GM20000 (cell line): Measurements from ENCODE around the gene FCRLA.
"Not testable (repeated sequence)": the region's sequence is repeated elsewhere in the genome, so short reads cannot be mapped to it uniquely, and the experiment has no call there.

Source experiments
- DNase-seq: peaks from one replicate; pipeline ENCODE4 v3.0.0; 2012; ENCODE audit warnings: low spot score
- CTCF ChIP-seq: IDR thresholded peaks from 2 replicates; pipeline ENCODE4 v1.5.1; 2012; ENCODE audit warnings: mild to moderate bottlenecking, control low read depth; ENCODE audit errors: extremely low read depth, missing control alignments

The FCRLA gene, protein sequence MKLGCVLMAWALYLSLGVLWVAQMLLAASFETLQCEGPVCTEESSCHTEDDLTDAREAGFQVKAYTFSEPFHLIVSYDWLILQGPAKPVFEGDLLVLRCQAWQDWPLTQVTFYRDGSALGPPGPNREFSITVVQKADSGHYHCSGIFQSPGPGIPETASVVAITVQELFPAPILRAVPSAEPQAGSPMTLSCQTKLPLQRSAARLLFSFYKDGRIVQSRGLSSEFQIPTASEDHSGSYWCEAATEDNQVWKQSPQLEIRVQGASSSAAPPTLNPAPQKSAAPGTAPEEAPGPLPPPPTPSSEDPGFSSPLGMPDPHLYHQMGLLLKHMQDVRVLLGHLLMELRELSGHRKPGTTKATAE

DNA sequence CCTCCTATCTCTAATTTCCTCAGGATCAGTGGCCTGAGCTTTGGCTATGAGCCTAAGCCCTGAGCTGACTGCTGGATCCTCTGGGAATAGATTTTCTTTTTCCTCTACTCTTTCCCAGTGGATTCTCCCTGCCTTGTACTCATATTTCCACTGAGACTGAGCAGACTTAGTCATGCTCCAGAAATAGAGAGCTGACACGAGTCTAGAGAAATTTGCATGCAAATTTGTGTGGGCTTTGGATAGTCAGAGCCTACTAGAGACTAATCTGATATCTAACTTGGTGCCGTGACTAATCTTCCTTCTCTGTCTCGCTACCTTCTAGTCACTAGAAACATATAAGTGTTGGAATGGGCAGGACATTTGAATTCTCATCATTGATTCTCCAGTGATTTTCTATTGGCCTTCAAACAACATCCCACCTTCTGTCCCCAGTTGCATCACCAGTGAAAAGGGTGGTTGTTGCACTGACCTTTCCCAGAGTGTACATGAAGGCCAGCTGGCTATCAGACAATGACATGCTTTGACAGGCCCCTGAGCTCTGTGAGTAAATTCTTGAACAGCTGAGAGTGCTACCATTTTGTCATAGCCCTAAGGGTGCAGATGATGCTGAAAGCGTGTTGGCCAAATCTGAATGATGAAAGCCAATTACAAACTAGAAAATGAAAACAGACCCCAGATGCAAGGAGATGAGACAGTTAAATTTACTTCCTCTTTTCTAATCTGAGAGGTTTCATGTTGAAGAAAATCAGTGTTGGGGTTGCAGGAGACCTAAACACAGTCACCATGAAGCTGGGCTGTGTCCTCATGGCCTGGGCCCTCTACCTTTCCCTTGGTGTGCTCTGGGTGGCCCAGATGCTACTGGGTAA is at the start of gene FCRLA:
Gene FCRLA, plus strand, starts transcription at position 748 of the 866 bp plus-strand sequence. Its CDS starts 36 bp downstream, at position 784.
- DNase-seq = peak; percentile 68
- TF ChIP-seq CTCF = no peak

DNA sequence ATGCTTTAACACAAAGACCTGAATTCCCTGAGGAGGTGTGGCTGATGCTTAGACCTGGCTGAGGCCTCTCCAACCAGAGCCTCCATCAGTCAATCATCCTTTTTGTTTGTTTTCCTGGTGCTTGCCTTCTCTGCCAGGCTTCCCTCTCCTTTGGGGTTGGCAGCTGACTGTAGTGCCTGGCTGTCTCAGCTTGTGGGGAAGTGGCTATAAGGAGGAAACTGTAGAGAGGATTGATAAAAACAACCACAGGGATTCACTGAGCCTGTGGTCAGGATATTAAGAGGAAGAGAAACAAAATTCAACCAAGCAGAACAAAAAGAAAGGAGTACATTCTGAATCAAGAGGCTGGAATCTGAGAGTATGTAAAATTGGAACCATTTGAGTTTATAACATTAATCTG is 48.5 kb upstream of the FCRLA start:
- not testable (repeated sequence) for DNase-seq

DNA sequence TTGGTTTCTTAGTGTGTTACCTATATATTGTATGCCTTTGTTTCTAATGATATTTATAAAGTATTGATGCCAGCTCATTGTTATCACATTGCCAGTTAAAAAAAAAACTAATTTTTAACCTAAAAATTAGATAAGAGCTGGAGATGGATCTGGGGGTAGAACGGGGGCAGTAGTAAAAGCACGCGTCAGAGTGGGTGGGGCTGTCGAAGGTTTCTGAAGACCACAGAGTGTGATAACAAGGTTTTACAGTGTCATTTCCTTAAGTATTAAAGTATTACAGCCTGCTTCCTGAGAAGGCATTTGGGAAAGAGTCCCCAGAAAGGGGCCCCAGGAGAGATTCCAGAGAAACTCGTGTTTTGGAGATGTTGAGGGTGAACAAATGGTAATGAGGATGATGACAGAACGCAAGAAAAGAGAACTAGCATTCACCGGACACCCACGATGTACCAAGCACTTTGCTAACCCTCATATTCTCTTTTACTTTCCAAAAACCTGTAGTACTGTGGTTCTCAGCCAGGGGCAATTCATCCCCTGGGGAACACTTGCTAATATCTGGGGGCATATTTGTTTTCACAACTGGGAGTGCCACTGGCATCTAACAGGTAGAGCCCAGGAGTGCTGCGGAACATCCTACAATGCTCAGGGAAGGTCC is 45.2 kb upstream of the FCRLA start:
- not testable (repeated sequence) for DNase-seq

GRCh38 chr1:161662684-161663339 is 44.2 kb upstream of the FCRLA start, which contains the start of gene FCGR2B:
Gene FCGR2B, plus strand, starts transcription at chr1:161663143. Its CDS starts 99 bp downstream, at chr1:161663242.
- DNase-seq = not testable (repeated sequence)

DNA sequence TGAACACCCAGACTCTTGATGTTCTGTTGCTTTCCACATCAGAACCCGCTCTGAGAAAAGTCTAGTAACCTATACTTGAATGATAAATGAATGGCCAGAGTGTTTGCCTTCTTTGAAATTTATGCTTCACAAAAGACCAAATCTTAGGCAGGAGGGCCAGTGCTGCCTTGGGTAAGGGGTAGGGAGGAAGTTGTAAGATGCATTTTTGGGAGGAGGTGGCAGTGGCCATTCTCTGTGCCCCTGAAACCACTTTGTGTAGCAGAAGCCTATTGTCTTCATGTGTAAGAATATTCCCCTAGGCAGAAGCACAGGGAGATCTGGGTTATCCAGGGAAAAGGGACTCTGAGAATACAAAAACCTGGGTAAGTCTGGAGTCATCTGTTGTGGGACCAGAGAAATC is 43.5 kb upstream of the FCRLA start:
- DNase-seq = not testable (repeated sequence)

DNA sequence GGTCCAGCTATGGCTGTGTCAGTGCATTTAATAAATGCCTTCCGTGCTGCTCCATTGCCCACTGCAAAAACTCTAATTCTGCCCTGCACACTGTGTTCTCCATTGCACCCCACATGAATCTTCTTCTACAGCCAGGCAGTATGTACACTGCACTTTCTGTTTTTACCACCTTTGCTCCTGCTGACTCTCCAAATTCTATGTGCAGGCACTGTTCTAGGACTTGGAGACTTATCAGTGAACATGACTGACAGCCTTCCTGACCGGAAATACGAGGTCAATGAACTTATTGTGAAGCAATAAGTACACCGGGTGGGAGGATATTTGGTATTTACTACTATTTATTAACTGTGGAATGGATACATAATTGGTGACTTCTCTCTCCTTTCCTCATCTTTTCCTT is 42.3 kb upstream of the FCRLA start:
- not testable (repeated sequence) for DNase-seq

- not testable (repeated sequence) for DNase-seq
These were observed 35.7 kb upstream of the FCRLA start for GRCh38 chr1:161671045-161672020.

DNA sequence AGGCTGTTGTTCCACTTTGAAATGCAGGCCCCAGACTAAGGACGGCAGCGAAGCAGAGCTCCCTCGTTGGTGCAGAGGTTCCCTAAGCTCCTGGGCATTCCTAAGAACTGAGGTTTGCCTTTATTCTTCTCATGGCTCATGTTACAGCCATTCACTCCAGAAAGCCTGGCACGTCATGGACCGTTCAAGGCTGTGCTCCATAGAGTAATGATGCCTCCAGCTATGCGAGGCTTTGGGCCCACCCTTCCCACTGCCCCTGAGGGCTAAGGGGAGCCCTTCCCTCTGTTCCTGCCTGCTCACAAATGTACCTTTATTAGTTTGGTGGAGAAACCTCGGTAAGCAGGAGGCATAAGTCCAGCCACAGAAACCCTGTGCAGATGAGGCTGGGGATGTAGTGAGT is 33.6 kb upstream of the FCRLA start:
- DNase-seq = not testable (repeated sequence)

DNA sequence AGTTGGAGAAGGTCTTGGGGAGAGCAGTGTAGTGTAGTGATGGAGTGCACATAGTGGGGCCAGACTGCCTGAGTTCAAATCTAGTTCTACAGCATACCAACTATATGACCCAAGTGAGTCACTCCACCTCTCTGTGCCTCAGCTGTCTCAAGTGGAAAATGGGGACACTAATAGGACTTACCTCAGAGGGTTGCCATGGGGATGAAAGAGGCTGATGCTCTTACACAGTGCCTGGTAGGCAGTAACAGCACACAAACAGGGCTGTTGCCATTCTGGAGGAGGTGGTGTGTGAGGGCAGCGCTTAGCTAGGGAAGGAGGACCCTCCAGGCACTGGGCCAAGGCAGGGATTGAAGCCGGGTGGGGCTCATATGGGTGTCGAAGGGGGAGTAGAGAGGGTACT is 32.6 kb upstream of the FCRLA start:
- DNase-seq = not testable (repeated sequence)

DNA sequence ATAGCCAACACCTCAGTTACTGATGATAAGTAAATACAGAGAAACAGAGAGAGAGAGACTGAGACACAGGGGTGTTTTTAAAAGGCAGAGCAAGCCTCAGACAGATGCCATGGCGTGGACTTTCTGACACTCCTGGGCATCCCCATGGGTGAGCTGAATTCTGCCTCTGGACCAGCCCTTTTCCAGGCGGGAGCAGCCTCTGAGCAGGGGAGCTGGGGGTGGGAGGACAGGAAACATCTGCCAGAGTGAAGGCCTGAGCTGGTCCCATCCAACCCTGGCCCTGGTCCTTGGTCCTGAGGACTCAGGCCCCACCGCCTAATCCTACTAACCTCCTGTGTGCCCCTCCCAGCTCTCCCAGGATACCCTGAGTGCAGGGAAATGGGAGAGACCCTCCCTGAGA is 32.1 kb upstream of the FCRLA start:
- DNase-seq = not testable (repeated sequence)

DNA sequence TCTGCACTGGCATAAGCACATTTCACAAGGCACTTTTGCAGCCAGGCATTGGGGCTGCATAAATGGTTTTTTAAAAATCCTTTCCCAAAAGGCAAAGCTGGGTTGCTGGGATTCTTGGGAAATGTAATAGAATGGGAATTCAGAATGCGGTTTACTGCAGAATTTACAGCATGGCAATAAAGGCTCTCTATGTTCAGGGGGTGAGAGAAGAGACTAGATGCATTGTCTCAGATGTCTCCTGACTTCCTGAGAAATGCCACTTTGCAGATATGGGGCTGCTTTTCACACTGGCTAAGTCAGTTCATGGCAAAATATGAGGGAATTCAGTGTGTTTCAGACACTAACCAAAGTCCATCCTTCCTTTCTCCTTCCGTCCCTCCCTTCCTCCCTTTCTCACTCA is 30.6 kb upstream of the FCRLA start:
- no peak for DNase-seq
- no peak for TF ChIP-seq CTCF
